ENCODE measurements around the gene UBB. TPM values are rescaled to one million over a fixed set of nuclear protein-coding genes. Genes with fewer than 3 reads are reported as not detected.

The UBB gene
- total RNA-seq, 1 experiment from 2014 or later = 1,654 TPM

- CTCF ChIA-PET = interaction anchor here (0.6 to 0.7 kb wide), 2 partner anchors 11 to 100 kb away, joined by 5 read pairs; no protein-coding TSS in a partner anchor
- intact Hi-C loops (cut with micrococcal nuclease; ENCODE audit: unreplicated experiment) = loop anchor here (10.0 kb wide), 1 partner anchor 46 kb away; the partner anchor contains the start of gene UBB
- POLR2A ChIA-PET = interaction anchor here (0.7 kb wide), 1 partner anchor 687 kb away, joined by 13 read pairs; no protein-coding TSS in a partner anchor
Measured at GRCh38 chr17:16430650-16431049, 49.8 kb downstream of the UBB start.

GRCh38 chr17:16432017-16432416 lies 51.1 kb downstream of the UBB start:
- ATAC-seq (no peak), DNase-seq (ENCODE audit: low read depth, low spot score) (no peak)
- H3K27me3 ChIP-seq (ENCODE audit: control insufficient read depth, insufficient read depth, low read length) = no peaks in the 10 kb centered on the region
- TF ChIP-seq SIN3A (IDR thresholded peaks at IDR 0.05; ENCODE audit: borderline replicate concordance, insufficient read depth, low read depth, low read length) = no peak
- no peak for TF ChIP-seq REST (IDR thresholded peaks at IDR 0.05; ENCODE audit: insufficient read depth in 1 of 2, low read depth in 2 of 2, low read length in 1 of 2)
- no peak for TF ChIP-seq CTCF (IDR thresholded peaks at IDR 0.05)
- no peak for TF ChIP-seq TCF7L2 (IDR thresholded peaks at IDR 0.05; ENCODE audit: low read depth, low read length)
- BruUV-seq (replicated peaks) = no TSS peak
- CTCF ChIA-PET = no interaction called here
- no peaks in the 10 kb centered on the region for H3K9me3 ChIP-seq (ENCODE audit: control insufficient read depth, insufficient read depth, low read depth, low read length)
- H3K36me3 ChIP-seq (ENCODE audit: control insufficient read depth, insufficient read depth, low read length) = no peaks in the 10 kb centered on the region
- no peak overlapping the region for H3K27ac ChIP-seq (ENCODE audit: low read length)
- POLR2A ChIA-PET = no interaction called here
- H3K4me3 ChIP-seq (ENCODE audit: low read depth in 2 of 2, low read length in 2 of 2) = no peak overlapping the region
- intact Hi-C loops (cut with micrococcal nuclease; ENCODE audit: unreplicated experiment) (loop anchor here (10.0 kb wide), 1 partner anchor 47 kb away; the partner anchor contains the start of gene UBB), in situ Hi-C loops (cut with HindIII; ENCODE audit: low pct_unique_long_range_greater_than_20kb, low sequenced_read_pairs) (no loop called here)
- H3K4me1 ChIP-seq (ENCODE audit: control insufficient read depth, insufficient read depth, low read length) = no peaks in the 10 kb centered on the region

More at GRCh38 chr17:16430650-16431049, 49.8 kb downstream of the UBB start:
- Histone ChIP-seq H3K9me3 (ENCODE audit: control insufficient read depth, insufficient read depth, low read depth, low read length) (no peaks in the 10 kb centered on the region), H3K4me1 (ENCODE audit: control insufficient read depth, insufficient read depth, low read length) (no peaks in the 10 kb centered on the region), H3K4me3 (ENCODE audit: low read depth in 2 of 2, low read length in 2 of 2) (no peak overlapping the region), H3K27me3 (ENCODE audit: control insufficient read depth, insufficient read depth, low read length) (no peaks in the 10 kb centered on the region), H3K36me3 (ENCODE audit: control insufficient read depth, insufficient read depth, low read length) (no peaks in the 10 kb centered on the region), H3K27ac (ENCODE audit: low read length) (no peak overlapping the region)
- in situ Hi-C loops (cut with HindIII; ENCODE audit: low pct_unique_long_range_greater_than_20kb, low sequenced_read_pairs) = no loop called here
- no peak for TF ChIP-seq SIN3A (IDR thresholded peaks at IDR 0.05; ENCODE audit: borderline replicate concordance, insufficient read depth, low read depth, low read length)
- no peak for TF ChIP-seq CTCF (IDR thresholded peaks at IDR 0.05)
- no peak for TF ChIP-seq REST (IDR thresholded peaks at IDR 0.05; ENCODE audit: insufficient read depth in 1 of 2, low read depth in 2 of 2, low read length in 1 of 2)
- no peak for TF ChIP-seq TCF7L2 (IDR thresholded peaks at IDR 0.05; ENCODE audit: low read depth, low read length)
- no peak for TF ChIP-seq POLR2AphosphoS5 (IDR thresholded peaks at IDR 0.05; ENCODE audit: low read depth, low read length)
- ATAC-seq (no peak), DNase-seq (ENCODE audit: low read depth, low spot score) (no peak)
- BruUV-seq (replicated peaks) = no TSS peak

Measured in Panc1 (cell line).